Gastroesophageal sphincter (tissue), 3 donors: Measurements from ENCODE around the gene BEGAIN.

Experiments
- POLR2A ChIP-seq, 2 donors: fragments of 450-650 bp; IDR thresholded peaks; one replicate each; pipeline ENCODE4 v1.6.1; 2017; ENCODE audit warnings: antibody characterized with exemption in 2 of 2, mild to moderate bottlenecking in 2 of 2, moderate library complexity in 1 of 2
- POLR2AphosphoS5 ChIP-seq: sonication (generic); formaldehyde crosslinking; IDR thresholded peaks from one replicate; pipeline ENCODE4 v1.6.1; 2017; ENCODE audit warnings: antibody characterized with exemption
- TF ChIP-seq, protein P1 (sequence below), 4 experiments: fragments of 200-600 bp in 2 of 4; fragments of 450-650 bp in 2 of 4; sonication (generic) in 1 of 4; IDR thresholded peaks; one replicate each; pipeline ENCODE4 v1.5.1; 2017 to 2019; ENCODE audit warnings: antibody characterized with exemption in 4 of 4, mild to moderate bottlenecking in 2 of 4, moderate library complexity in 2 of 4

DNA sequence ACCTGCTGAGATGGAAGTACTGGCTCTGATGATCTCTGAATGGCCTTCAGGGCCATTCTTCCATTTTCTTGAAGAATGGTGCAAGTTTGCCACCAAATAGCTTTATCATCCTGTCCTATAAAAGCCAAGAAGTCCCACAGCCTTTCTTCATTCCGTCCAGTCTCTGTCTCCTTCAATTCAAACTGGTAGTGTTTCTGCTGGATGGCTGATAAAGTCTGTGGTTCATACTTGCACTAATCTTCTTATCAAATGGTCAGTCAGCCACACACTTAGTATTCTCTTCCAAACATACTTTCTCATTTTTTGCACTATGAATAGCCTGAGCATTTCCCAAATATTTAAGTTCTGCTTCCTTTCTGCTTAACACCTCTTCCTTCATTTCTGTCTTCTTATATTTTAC, 39.4 kb upstream of the BEGAIN start:
- TF ChIP-seq, protein P1, sequence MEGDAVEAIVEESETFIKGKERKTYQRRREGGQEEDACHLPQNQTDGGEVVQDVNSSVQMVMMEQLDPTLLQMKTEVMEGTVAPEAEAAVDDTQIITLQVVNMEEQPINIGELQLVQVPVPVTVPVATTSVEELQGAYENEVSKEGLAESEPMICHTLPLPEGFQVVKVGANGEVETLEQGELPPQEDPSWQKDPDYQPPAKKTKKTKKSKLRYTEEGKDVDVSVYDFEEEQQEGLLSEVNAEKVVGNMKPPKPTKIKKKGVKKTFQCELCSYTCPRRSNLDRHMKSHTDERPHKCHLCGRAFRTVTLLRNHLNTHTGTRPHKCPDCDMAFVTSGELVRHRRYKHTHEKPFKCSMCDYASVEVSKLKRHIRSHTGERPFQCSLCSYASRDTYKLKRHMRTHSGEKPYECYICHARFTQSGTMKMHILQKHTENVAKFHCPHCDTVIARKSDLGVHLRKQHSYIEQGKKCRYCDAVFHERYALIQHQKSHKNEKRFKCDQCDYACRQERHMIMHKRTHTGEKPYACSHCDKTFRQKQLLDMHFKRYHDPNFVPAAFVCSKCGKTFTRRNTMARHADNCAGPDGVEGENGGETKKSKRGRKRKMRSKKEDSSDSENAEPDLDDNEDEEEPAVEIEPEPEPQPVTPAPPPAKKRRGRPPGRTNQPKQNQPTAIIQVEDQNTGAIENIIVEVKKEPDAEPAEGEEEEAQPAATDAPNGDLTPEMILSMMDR (IDR thresholded peaks at IDR 0.05): no peak
- no peak for TF ChIP-seq POLR2A (IDR thresholded peaks at IDR 0.05)
- TF ChIP-seq POLR2AphosphoS5: no peak
